HL-60 (cell line): ENCODE results near the gene RNF222.

Experiments used
- DNase-seq, 2 experiments: peaks; one replicate each; pipeline ENCODE4 v3.0.0-alpha.2; 2010 to 2020; ENCODE audit warnings: low read depth in 1 of 2, low spot score in 1 of 2
- H3K27ac ChIP-seq: fragments of 250-450 bp; sonication (Bioruptor Pico); replicated peaks from 2 replicates; pipeline ENCODE4 v1.5.1; 2020; ENCODE audit warnings: mild to moderate bottlenecking, moderate library complexity
- H3K27me3 ChIP-seq: fragments of 250-450 bp; sonication (Bioruptor Pico); 2 replicates; pipeline ENCODE4 v1.5.1; 2021; ENCODE audit warnings: mild to moderate bottlenecking, moderate library complexity; ENCODE audit not compliant: insufficient read depth, poor library complexity, severe bottlenecking
- H3K4me3 ChIP-seq: replicated peaks from 2 replicates; pipeline ENCODE4 v1.5.1; 2011; ENCODE audit warnings: mild to moderate bottlenecking, control low read depth, low read length; ENCODE audit not compliant: insufficient read depth
- CTCF ChIP-seq: IDR thresholded peaks from one replicate; pipeline ENCODE4 v1.5.1; 2011; ENCODE audit warnings: low read length, control low read depth, inconsistent platforms; ENCODE audit not compliant: insufficient read depth
- GABPA ChIP-seq: IDR thresholded peaks from 2 replicates; pipeline ENCODE4 v1.6.1; 2012; ENCODE audit warnings: low read depth
- POLR2AphosphoS5 ChIP-seq: IDR thresholded peaks from 2 replicates; pipeline ENCODE4 v1.6.1; 2012; ENCODE audit warnings: low read depth
- REST ChIP-seq: IDR thresholded peaks from 2 replicates; pipeline ENCODE4 v1.6.1; 2012; ENCODE audit warnings: low read depth; ENCODE audit not compliant: insufficient replicate concordance
- SPI1 ChIP-seq: IDR thresholded peaks from 2 replicates; pipeline ENCODE4 v1.6.1; 2012; ENCODE audit warnings: low read depth, mild to moderate bottlenecking, borderline replicate concordance

RNF222 gene

GRCh38 chr17:8442310-8442709 is 44.7 kb upstream of the RNF222 start:
- no peaks in the 10 kb centered on the region for H3K27me3 ChIP-seq
- H3K4me3 ChIP-seq, result no peak overlapping the region
- H3K27ac ChIP-seq, result no peak overlapping the region
- TF ChIP-seq SPI1 (no peak), POLR2AphosphoS5 (no peak), GABPA (no peak), REST (no peak), CTCF (no peak)
- no peak for DNase-seq

DNA sequence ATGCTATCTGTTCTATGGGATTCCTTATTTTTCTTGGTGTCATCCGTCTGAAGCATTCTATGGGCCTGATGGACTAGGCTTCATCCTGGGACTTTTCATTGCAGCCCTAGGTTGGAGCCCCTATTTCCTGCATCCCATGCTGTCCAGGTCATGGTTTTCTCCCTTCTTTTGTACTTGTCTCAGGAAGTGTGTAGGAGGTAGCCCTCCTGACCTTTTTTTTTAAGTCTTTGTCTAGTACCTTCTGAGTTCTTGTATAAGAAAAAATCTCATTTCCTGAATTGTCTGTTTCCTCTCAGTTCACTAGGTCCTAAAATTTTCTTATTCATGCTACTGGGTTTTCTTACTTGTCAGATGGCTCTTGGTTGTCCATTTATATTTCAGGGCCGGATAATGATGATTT is 44.1 kb upstream of the RNF222 start:
- Histone ChIP-seq H3K27ac (no peak overlapping the region), H3K27me3 (no peaks in the 10 kb centered on the region), H3K4me3 (no peak overlapping the region)
- TF ChIP-seq GABPA, result no peak
- no peak for TF ChIP-seq POLR2AphosphoS5
- no peak for TF ChIP-seq SPI1
- TF ChIP-seq REST, result no peak
- TF ChIP-seq CTCF, result no peak
- DNase-seq, result no peak

DNA sequence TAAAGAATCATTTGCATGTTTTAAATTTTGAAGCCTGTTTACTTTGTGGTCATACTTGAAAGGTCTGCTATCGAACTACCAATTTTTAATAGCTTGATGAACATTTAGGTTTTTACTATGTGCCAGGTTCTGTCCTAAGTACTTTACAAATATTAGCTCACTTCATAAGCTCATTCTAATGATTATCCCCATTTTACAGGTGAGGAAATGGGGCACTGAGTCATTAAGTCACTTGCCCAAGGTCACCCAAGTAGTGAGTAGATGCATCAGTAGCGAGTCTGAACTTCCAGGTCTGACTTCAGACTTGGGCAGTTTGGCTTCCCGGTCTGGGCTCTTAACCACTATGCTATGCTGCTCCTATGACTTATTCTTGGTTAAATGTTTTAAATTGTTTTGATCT is 42.1 kb upstream of the RNF222 start:
- Histone ChIP-seq H3K27ac (no peak overlapping the region), H3K27me3 (no peaks in the 10 kb centered on the region), H3K4me3 (no peak overlapping the region)
- TF ChIP-seq POLR2AphosphoS5 (no peak), CTCF (no peak), REST (no peak), GABPA (no peak), SPI1 (no peak)
- no peak for DNase-seq
